Fibroblast of gingiva (primary cell): ENCODE measurements around the gene CRX.
"Not testable (repeated sequence)": the region's sequence is repeated elsewhere in the genome, so short reads cannot be mapped to it uniquely, and the experiment has no call there.

Experiments
- DNase-seq: peaks from one replicate; pipeline ENCODE4 v3.0.0-alpha.2; 2011; ENCODE audit warnings: low read depth

Gene CRX

GRCh38 chr19:47803671-47804070, 18.1 kb upstream of the CRX start:
- DNase-seq, result not testable (repeated sequence)

GRCh38 chr19:47804451-47804850, 17.3 kb upstream of the CRX start, which contains the start of gene TPRX1:
TPRX1 (minus strand) TSS chr19:47804551; CDS start chr19:47804539, 12 bp downstream.
- DNase-seq, result not testable (repeated sequence)

GRCh38 chr19:47805313-47805712, 16.4 kb upstream of the CRX start:
- no peak for DNase-seq

GRCh38 chr19:47806435-47806834, 15.3 kb upstream of the CRX start:
- no peak for DNase-seq

GRCh38 chr19:47813304-47813994, 8.3 kb upstream of the CRX start:
- DNase-seq, result peak; percentile 22

- DNase-seq, result no peak
Observed at GRCh38 chr19:47813995-47814328, 7.8 kb upstream of the CRX start.

GRCh38 chr19:47816270-47816669, 5.5 kb upstream of the CRX start:
- DNase-seq, result not testable (repeated sequence)

- not testable (repeated sequence) for DNase-seq
Observed at GRCh38 chr19:47818221-47818620, 3.5 kb upstream of the CRX start.

GRCh38 chr19:47819858-47820257, 1.9 kb upstream of the CRX start:
- DNase-seq, result no peak

GRCh38 chr19:47820410-47820809, 1.3 kb upstream of the CRX start:
- no peak for DNase-seq

- DNase-seq, result no peak
Observed at GRCh38 chr19:47824396-47824795, 2.7 kb downstream of the CRX start.

- no peak for DNase-seq
Observed at GRCh38 chr19:47826800-47827199, 5.1 kb downstream of the CRX start.

- DNase-seq, result no peak
Observed at GRCh38 chr19:47832723-47833122, 11.0 kb downstream of the CRX start.

GRCh38 chr19:47836038-47836437, 14.3 kb downstream of the CRX start:
- DNase-seq, result no peak

GRCh38 chr19:47839411-47839810, 17.7 kb downstream of the CRX start:
- no peak for DNase-seq

GRCh38 chr19:47839913-47840312, 18.2 kb downstream of the CRX start:
- DNase-seq, result no peak

- no peak for DNase-seq
Observed at GRCh38 chr19:47842941-47843340, 21.2 kb downstream of the CRX start.

- DNase-seq, result no peak
Observed at GRCh38 chr19:47848425-47848822, 26.7 kb downstream of the CRX start.

GRCh38 chr19:47848823-47849473, 27.2 kb downstream of the CRX start:
- no peak for DNase-seq

GRCh38 chr19:47853003-47853402, 31.3 kb downstream of the CRX start:
- DNase-seq, result no peak

GRCh38 chr19:47854459-47854858, 32.7 kb downstream of the CRX start:
- no peak for DNase-seq

GRCh38 chr19:47858231-47858630, 36.5 kb downstream of the CRX start:
- not testable (repeated sequence) for DNase-seq

- not testable (repeated sequence) for DNase-seq
Observed at GRCh38 chr19:47858646-47859285, 37.0 kb downstream of the CRX start, which contains the start of gene TPRX2. TPRX2 (plus strand) TSS chr19:47859235; CDS start chr19:47859247, 12 bp downstream.
